Bronchial epithelial cell (primary cell): Measurements from ENCODE around the gene EP400. TPM values are rescaled to one million over a fixed set of nuclear protein-coding genes. Genes with fewer than 3 reads are reported as not detected.

Source experiments
- DNase-seq: peaks from one replicate; pipeline ENCODE4 v3.0.0-alpha.2; 2010; ENCODE audit warnings: low read depth
- FAIRE-seq: peaks from 2 replicates; lab custom pipeline; 2011; peaks lifted over from hg19 to GRCh38; lab: Jason Lieb, UNC
- H3K27me3 ChIP-seq: 2 replicates; pipeline ENCODE4 v1.5.1; 2011; ENCODE audit warnings: low read length; ENCODE audit not compliant: control insufficient read depth, insufficient read depth
- H3K36me3 ChIP-seq: 2 replicates; pipeline ENCODE4 v1.5.1; 2011; ENCODE audit warnings: low read length; ENCODE audit not compliant: control insufficient read depth, insufficient read depth
- H3K4me3 ChIP-seq: 2 replicates; pipeline ENCODE4 v1.5.1; 2011; ENCODE audit warnings: mild to moderate bottlenecking, low read depth, low read length, control low read depth
- total RNA-seq: library from RNA; depleted of rRNA; stranded (reverse); fragments of >200 nt; gene quantifications from 2 replicates; pipeline ENCODE4 v1.2.1, GENCODE V29; 2014
- TF ChIP-seq, protein P1 (sequence below): IDR thresholded peaks from 2 replicates; pipeline ENCODE4 v1.5.1; 2011; ENCODE audit warnings: mild to moderate bottlenecking, moderate library complexity, low read length, control low read depth, inconsistent platforms; ENCODE audit not compliant: insufficient read depth, severe bottlenecking

The EP400 gene
- total RNA-seq, 1 donor from 2014 or later, result 5.8 TPM

DNA sequence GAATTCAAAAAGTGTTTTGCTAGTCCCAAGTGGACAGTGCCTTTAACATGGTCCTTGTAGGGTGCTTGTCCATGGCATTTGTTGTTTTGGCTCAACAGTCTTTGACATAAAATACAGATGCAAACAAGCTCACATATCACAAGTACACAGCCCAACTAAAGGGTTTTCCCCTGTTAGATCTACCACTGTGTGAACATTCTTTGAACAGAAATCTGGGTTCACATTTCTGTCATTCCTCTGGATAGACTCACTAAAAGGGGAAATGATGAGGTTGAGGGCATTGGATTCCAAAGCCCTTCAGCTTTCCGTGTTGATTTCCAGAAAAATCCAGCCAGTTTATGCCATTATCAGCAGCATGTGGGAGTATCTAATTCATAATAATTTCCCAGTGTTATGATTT lies 54.1 kb downstream of the EP400 start:
- DNase-seq, result no peak
- H3K4me3 ChIP-seq, result no peak overlapping the region
- H3K27me3 ChIP-seq, result no peaks in the 10 kb centered on the region
- H3K36me3 ChIP-seq, result peaks cover 16% of the 10 kb centered on the region
- TF ChIP-seq, protein P1, sequence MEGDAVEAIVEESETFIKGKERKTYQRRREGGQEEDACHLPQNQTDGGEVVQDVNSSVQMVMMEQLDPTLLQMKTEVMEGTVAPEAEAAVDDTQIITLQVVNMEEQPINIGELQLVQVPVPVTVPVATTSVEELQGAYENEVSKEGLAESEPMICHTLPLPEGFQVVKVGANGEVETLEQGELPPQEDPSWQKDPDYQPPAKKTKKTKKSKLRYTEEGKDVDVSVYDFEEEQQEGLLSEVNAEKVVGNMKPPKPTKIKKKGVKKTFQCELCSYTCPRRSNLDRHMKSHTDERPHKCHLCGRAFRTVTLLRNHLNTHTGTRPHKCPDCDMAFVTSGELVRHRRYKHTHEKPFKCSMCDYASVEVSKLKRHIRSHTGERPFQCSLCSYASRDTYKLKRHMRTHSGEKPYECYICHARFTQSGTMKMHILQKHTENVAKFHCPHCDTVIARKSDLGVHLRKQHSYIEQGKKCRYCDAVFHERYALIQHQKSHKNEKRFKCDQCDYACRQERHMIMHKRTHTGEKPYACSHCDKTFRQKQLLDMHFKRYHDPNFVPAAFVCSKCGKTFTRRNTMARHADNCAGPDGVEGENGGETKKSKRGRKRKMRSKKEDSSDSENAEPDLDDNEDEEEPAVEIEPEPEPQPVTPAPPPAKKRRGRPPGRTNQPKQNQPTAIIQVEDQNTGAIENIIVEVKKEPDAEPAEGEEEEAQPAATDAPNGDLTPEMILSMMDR, result no peak
- FAIRE-seq, result no peak

DNA sequence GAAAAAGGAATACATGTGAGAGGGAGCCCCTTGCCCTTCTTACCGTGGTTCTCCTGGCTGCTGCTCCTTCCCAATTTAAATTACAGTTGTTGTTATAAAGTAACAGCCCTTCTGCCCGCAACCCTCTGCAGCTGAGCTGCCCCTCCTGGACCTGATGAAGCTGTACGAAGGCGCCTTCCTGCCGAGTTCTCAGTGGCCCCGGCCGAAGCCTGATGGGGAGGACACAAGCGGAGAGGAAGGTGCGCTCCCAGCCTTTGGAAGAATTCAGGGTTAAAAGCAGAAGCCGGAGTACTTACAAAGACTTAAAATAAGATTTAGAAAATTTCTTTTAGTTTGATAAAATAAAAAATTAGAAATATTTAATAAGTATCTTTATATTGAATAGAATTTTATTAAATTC lies 55.2 kb downstream of the EP400 start:
- peaks cover 17% of the 10 kb centered on the region for H3K36me3 ChIP-seq

DNA sequence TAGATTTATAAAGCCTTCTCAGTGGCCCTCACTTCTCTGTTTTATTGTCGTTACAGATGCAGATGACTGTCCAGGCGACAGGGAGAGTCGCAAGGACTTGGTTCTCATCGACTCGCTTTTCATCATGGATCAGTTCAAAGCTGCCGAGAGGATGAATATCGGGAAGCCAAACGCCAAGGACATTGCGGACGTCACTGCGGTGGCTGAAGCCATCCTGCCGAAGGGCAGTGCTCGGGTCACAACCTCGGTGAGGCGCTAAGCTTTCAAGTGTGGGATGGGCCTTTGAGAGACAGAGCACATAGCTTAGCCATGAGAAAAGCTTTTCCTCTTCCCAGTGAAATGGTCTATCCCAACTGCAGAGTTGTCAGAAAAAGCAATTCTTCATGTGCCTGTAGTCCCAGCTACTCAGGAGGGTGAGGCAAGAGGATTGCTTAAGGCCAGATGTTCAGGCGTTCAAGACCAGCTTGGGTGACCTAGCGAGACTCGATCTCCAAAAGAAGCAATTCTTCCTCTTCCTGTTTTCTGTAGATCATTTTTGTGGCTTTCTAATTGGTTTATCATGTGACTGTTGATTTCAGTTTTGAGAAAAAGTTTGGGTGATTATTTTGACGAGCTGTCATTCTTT lies 56.4 kb downstream of the EP400 start:
- Histone ChIP-seq H3K4me3 (no peak overlapping the region), H3K27me3 (no peaks in the 10 kb centered on the region), H3K36me3 (peaks cover 18% of the 10 kb centered on the region)
- no peak for DNase-seq
- FAIRE-seq, result no peak
- TF ChIP-seq, protein P1, result no peak

More for the DNA sequence above, 55.2 kb downstream of the EP400 start:
- TF ChIP-seq, protein P1, result no peak
- Histone ChIP-seq H3K4me3 (no peak overlapping the region), H3K27me3 (no peaks in the 10 kb centered on the region)
- FAIRE-seq (no peak), DNase-seq (no peak)

DNA sequence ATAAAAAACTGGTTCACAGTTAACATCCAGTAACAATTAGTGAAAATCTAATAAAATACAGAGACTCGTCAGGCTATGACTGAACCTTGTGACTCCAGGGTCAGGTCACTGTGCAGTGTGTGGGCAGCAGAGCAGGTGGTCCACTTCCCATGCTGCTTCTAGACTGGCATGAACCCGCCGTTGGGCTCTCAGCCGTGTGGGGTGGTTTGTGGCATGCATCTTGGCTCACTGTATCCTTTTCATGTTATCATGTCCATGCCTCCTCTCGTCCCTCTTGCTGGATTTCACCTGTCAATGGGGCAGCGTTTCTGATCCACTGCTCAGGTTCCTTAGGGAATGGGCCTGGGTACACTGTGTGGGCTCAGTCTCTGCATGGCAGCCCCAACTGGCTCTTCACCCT lies 57.3 kb downstream of the EP400 start:
- TF ChIP-seq, protein P1, result no peak
- no peak overlapping the region for H3K4me3 ChIP-seq
- DNase-seq (no peak), FAIRE-seq (no peak)
- peaks cover 21% of the 10 kb centered on the region for H3K36me3 ChIP-seq
- no peaks in the 10 kb centered on the region for H3K27me3 ChIP-seq

DNA sequence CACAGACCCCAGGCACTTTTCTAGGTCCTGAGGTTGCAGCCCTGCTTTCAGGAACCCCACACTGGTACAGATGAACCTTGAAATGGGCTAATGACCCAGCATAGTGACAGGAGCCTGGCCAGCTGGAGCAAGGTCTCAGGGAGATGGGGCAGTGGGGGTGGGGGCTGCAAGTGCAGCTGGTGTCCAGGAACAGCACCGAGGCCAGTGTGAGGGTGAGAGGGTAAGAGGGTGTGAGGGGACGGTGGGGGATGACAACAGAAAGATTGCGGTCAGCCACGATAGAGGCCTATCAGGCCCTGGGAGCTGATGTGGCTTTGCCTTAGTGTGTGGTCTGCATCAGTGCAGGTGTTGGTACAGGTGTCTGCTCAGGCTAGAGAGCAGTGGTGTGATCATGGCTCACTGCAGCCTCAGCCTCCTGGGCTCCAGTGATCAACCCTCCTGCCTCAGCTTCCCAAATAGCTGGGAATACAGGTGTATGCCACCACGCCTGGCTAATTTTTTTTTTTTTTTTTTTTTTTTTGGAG lies 59.7 kb downstream of the EP400 start:
- TF ChIP-seq, protein P1, result no peak
- no peak overlapping the region for H3K4me3 ChIP-seq
- DNase-seq, result no peak
- H3K36me3 ChIP-seq, result peaks cover 28% of the 10 kb centered on the region
- H3K27me3 ChIP-seq, result no peaks in the 10 kb centered on the region
- no peak for FAIRE-seq
